Loucy (cell line): ENCODE measurements around the gene PHB1.

Source experiments
- H2AFZ ChIP-seq: fragments of 200-600 bp; sonication (generic); 2 replicates; pipeline ENCODE4 v1.6.0; 2016; ENCODE audit warnings: antibody characterized with exemption, mild to moderate bottlenecking, low read length, moderate library complexity
- H3F3A ChIP-seq: fragments of 200-600 bp; 2 replicates; pipeline ENCODE4 v1.6.0; 2016; ENCODE audit warnings: antibody characterized with exemption, low read depth, mild to moderate bottlenecking
- H3K27me3 ChIP-seq: fragments of 200-600 bp; sonication (generic); 2 replicates; pipeline ENCODE4 v1.6.1; 2014; ENCODE audit warnings: low read length, mild to moderate bottlenecking; ENCODE audit not compliant: insufficient read depth, poor library complexity, severe bottlenecking
- H3K36me3 ChIP-seq: fragments of 200-600 bp; sonication (generic); 2 replicates; pipeline ENCODE4 v1.6.1; 2016; ENCODE audit warnings: low read length; ENCODE audit not compliant: insufficient read depth
- H3K4me1 ChIP-seq: fragments of 200-600 bp; sonication (generic); 2 replicates; pipeline ENCODE4 v1.5.1; 2014; ENCODE audit warnings: low read length, mild to moderate bottlenecking; ENCODE audit not compliant: insufficient read depth, poor library complexity, severe bottlenecking
- H3K4me2 ChIP-seq: fragments of 200-600 bp; sonication (generic); 2 replicates; pipeline ENCODE4 v1.6.0; 2014; ENCODE audit warnings: antibody characterized with exemption, low read length, low read depth, mild to moderate bottlenecking; ENCODE audit not compliant: poor library complexity, severe bottlenecking
- H3K4me3 ChIP-seq: fragments of 200-600 bp; sonication (generic); 2 replicates; pipeline ENCODE4 v1.5.1; 2014; ENCODE audit warnings: low read length, mild to moderate bottlenecking, mixed read lengths; ENCODE audit not compliant: poor library complexity, severe bottlenecking
- H3K79me2 ChIP-seq: fragments of 200-600 bp; sonication (generic); 2 replicates; pipeline ENCODE4 v1.6.1; 2014; ENCODE audit warnings: low read length; ENCODE audit not compliant: insufficient read depth
- H3K9ac ChIP-seq: fragments of 200-600 bp; sonication (generic); 2 replicates; pipeline ENCODE4 v1.6.0; 2014; ENCODE audit warnings: mild to moderate bottlenecking, low read depth, low read length, moderate library complexity; ENCODE audit not compliant: poor library complexity, severe bottlenecking
- H3K9me2 ChIP-seq: fragments of 200-600 bp; sonication (generic); replicated peaks from 2 replicates; pipeline ENCODE4 v1.6.1; 2016; ENCODE audit warnings: low read depth, low read length, mixed read lengths
- H3K9me3 ChIP-seq: fragments of 200-600 bp; sonication (generic); 2 replicates; pipeline ENCODE4 v1.6.1; 2014; ENCODE audit warnings: mild to moderate bottlenecking, antibody characterized with exemption, low read length, low read depth; ENCODE audit not compliant: insufficient read depth
- H4K20me1 ChIP-seq: fragments of 200-600 bp; sonication (generic); 2 replicates; pipeline ENCODE4 v1.6.0; 2014; ENCODE audit warnings: antibody characterized with exemption, low read length, mild to moderate bottlenecking; ENCODE audit not compliant: insufficient read depth, poor library complexity, severe bottlenecking
- EZH2phosphoT487 ChIP-seq: fragments of 200-600 bp; IDR thresholded peaks from 2 replicates; pipeline ENCODE4 v1.6.1; 2018; ENCODE audit warnings: antibody characterized with exemption, mild to moderate bottlenecking, moderate library complexity, borderline replicate concordance
- TF ChIP-seq, protein P1 (sequence below): fragments of 200-600 bp; sonication (generic); conservative IDR thresholded peaks from 2 replicates; pipeline ENCODE4 v1.5.1; 2014; ENCODE audit warnings: mild to moderate bottlenecking, antibody characterized with exemption, low read length

The PHB1 gene

DNA sequence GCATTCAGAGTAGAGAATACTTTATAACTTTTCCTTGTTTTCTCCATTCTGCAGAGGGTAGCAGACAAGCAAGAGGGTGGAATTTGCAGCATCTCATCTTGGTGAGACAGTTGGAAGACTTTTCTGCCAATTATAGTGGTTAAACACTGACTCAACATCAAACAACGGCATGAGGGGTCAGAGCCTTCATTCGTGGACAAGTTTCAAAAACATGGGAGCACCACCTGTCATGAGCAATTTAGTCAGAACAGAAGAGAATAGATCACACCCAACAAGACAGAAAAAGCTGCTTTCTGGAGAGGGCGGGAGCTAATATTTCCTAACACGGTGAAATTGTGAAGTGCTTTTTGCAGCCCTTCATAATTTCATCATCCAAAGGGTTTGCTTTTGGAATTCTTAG lies 34.8 kb downstream of the PHB1 start:
- H3K4me1 ChIP-seq: no peaks in the 10 kb centered on the region
- H3K79me2 ChIP-seq: no peaks in the 10 kb centered on the region
- no peaks in the 10 kb centered on the region for H3K27me3 ChIP-seq
- H3K9me3 ChIP-seq: no peaks in the 10 kb centered on the region
- H3F3A ChIP-seq: no peaks in the 10 kb centered on the region
- no peaks in the 10 kb centered on the region for H3K9me2 ChIP-seq
- no peaks in the 10 kb centered on the region for H3K36me3 ChIP-seq
- no peaks in the 10 kb centered on the region for H4K20me1 ChIP-seq
- no peak overlapping the region for H3K9ac ChIP-seq
- no peak for TF ChIP-seq EZH2phosphoT487
- TF ChIP-seq, protein P1, sequence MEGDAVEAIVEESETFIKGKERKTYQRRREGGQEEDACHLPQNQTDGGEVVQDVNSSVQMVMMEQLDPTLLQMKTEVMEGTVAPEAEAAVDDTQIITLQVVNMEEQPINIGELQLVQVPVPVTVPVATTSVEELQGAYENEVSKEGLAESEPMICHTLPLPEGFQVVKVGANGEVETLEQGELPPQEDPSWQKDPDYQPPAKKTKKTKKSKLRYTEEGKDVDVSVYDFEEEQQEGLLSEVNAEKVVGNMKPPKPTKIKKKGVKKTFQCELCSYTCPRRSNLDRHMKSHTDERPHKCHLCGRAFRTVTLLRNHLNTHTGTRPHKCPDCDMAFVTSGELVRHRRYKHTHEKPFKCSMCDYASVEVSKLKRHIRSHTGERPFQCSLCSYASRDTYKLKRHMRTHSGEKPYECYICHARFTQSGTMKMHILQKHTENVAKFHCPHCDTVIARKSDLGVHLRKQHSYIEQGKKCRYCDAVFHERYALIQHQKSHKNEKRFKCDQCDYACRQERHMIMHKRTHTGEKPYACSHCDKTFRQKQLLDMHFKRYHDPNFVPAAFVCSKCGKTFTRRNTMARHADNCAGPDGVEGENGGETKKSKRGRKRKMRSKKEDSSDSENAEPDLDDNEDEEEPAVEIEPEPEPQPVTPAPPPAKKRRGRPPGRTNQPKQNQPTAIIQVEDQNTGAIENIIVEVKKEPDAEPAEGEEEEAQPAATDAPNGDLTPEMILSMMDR: no peak
- no peak overlapping the region for H3K4me2 ChIP-seq
- no peak overlapping the region for H2AFZ ChIP-seq
- H3K4me3 ChIP-seq: no peak overlapping the region

DNA sequence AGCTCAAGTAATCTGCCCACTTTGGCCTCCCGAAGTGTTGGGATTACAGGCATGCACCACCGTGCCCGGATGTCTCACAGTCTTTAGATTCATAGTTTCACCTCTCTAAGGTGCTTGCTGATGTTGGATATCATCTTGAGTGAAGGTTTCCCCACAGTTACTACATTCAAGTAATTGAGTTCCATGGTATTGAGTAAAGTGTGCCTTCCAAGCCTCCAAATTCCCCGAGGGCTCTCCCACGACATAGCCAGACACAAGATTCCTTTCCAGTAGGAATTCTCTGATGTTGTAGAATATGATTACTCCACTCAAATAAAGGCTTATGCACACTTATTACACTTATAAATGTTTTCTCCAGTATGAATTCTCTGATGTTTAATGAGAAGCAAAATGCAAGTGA lies 36.4 kb downstream of the PHB1 start:
- H3K36me3 ChIP-seq: no peaks in the 10 kb centered on the region
- H2AFZ ChIP-seq: no peak overlapping the region
- no peak for TF ChIP-seq EZH2phosphoT487
- TF ChIP-seq, protein P1: no peak
- no peaks in the 10 kb centered on the region for H3K9me3 ChIP-seq
- no peaks in the 10 kb centered on the region for H3K9me2 ChIP-seq
- no peaks in the 10 kb centered on the region for H4K20me1 ChIP-seq
- no peak overlapping the region for H3K9ac ChIP-seq
- no peaks in the 10 kb centered on the region for H3K79me2 ChIP-seq
- H3F3A ChIP-seq: no peaks in the 10 kb centered on the region
- no peaks in the 10 kb centered on the region for H3K4me1 ChIP-seq
- no peaks in the 10 kb centered on the region for H3K27me3 ChIP-seq
- H3K4me3 ChIP-seq: no peak overlapping the region
- no peak overlapping the region for H3K4me2 ChIP-seq

DNA sequence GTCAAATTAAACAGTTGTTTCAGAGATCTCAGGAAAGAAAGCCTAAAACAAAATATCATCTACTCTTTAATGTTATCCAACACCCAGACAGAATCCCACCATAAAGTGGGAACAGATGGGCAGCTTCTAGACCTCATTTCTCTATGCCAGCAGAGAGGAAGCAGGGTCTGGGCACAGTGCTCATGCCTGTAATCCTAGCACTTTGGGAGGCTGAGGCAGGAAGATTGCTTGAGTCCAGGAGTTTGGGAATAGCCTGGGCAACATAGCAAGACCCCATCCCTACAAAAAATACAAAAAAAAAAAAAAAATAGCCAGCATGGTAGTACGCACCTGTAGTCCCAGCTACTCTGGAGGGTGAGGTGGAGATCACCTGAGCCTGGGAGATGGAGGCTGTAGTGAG lies 39.1 kb downstream of the PHB1 start:
- Histone ChIP-seq H3K79me2 (no peaks in the 10 kb centered on the region), H3K9ac (no peak overlapping the region), H3K4me2 (no peak overlapping the region), H3K9me2 (no peaks in the 10 kb centered on the region), H3K36me3 (no peaks in the 10 kb centered on the region), H3K4me1 (no peaks in the 10 kb centered on the region), H2AFZ (no peak overlapping the region), H3K9me3 (no peaks in the 10 kb centered on the region), H4K20me1 (no peaks in the 10 kb centered on the region), H3K27me3 (no peaks in the 10 kb centered on the region), H3K4me3 (no peak overlapping the region), H3F3A (no peaks in the 10 kb centered on the region)
- no peak for TF ChIP-seq EZH2phosphoT487
- TF ChIP-seq, protein P1: no peak
